K562 (cell line): ENCODE results near the gene MIDN. TPM values are rescaled to one million over a fixed set of nuclear protein-coding genes. Genes with fewer than 3 reads are reported as not detected.
A peak's percentile ranks its signal among the peaks of the same experiment; 100 is the strongest.

Source experiments
- ATAC-seq: fragments of 200-7000 bp; cut with Tn5 transposase; 3 replicates; pipeline ENCODE4 v1.9.1; 2020; ENCODE audit warnings: moderate library complexity
- BruUV-seq: library from RNA; stranded (reverse); fragments of 400-500 nt; replicated peaks from 2 replicates; lab custom pipeline; 2021; lab: Mats Ljungman, UMichigan
- CTCF ChIA-PET: fragments of 300-600 bp; formaldehyde crosslinking; extraction: SDS; loops from one replicate; lab custom pipeline; 2021; ENCODE audit warnings: low intra/inter-chr PET ratio; lab: Yijun Ruan, JAX
- POLR2A ChIA-PET: fragments of 300-600, 350-650 bp; sonication (Branson Sonifier 250); formaldehyde crosslinking; extraction: SDS; loops from one replicate; lab custom pipeline; 2021; ENCODE audit warnings: antibody characterized with exemption, inconsistent platforms; lab: Yijun Ruan, JAX
- DNase-seq, 4 experiments: peaks; one replicate each; pipeline versions ENCODE4 v3.0.0 to v3.0.0-alpha.2; 2011 to 2018; ENCODE audit warnings: low spot score in 3 of 4, mixed read lengths in 3 of 4; ENCODE audit errors: extremely low read depth in 1 of 4
- FAIRE-seq: peaks from 2 replicates; lab custom pipeline; 2011; peaks lifted over from hg19 to GRCh38; lab: Jason Lieb, UNC
- H2AFZ ChIP-seq: 2 replicates; pipeline ENCODE4 v1.6.0; 2011; ENCODE audit warnings: low read depth, low read length, control low read depth, inconsistent platforms
- H3K27ac ChIP-seq: fragments of 200-600 bp; 3 replicates; pipeline ENCODE4 v1.8.0; 2011; ENCODE audit warnings: low read depth, mild to moderate bottlenecking, control low read depth, inconsistent platforms, low read length, moderate library complexity, mixed read lengths; ENCODE audit errors: extremely low read depth
- H3K27me3 ChIP-seq, 2 experiments: fragments of 300-600 bp in 1 of 2; 2 replicates in 1 of 2; 3 replicates in 1 of 2; pipeline versions ENCODE4 v1.6.0 to v1.8.0; 2011; ENCODE audit warnings: inconsistent platforms in 2 of 2, low read length in 2 of 2, mild to moderate bottlenecking in 1 of 2, mixed read lengths in 1 of 2, moderate library complexity in 1 of 2; ENCODE audit not compliant: control insufficient read depth in 2 of 2, insufficient read depth in 2 of 2
- H3K36me3 ChIP-seq: fragments of 300-600 bp; 3 replicates; pipeline ENCODE4 v1.8.0; 2011; ENCODE audit warnings: mild to moderate bottlenecking, low read length, inconsistent platforms; ENCODE audit not compliant: control insufficient read depth, insufficient read depth
- H3K4me1 ChIP-seq, 2 experiments: fragments of 200-600 bp in 1 of 2; replicated peaks in 1 of 2; 2 replicates in 1 of 2; 3 replicates in 1 of 2; pipeline versions ENCODE4 v1.5.1 to v1.8.0; 2011; ENCODE audit warnings: inconsistent platforms in 2 of 2, low read length in 2 of 2, mild to moderate bottlenecking in 1 of 2, mixed read lengths in 1 of 2, moderate library complexity in 1 of 2; ENCODE audit not compliant: control insufficient read depth in 2 of 2, insufficient read depth in 2 of 2
- H3K4me2 ChIP-seq: 2 replicates; pipeline ENCODE4 v1.6.1; 2011; ENCODE audit warnings: low read length, control low read depth, inconsistent platforms, mixed read lengths; ENCODE audit not compliant: insufficient read depth
- H3K4me3 ChIP-seq: fragments of 200-600 bp; sonication (generic), shearing (Covaris generic); 2 replicates; pipeline ENCODE4 v1.5.1; 2016; ENCODE audit warnings: control low read depth, inconsistent platforms
- H3K79me2 ChIP-seq: fragments of 200-600 bp; 3 replicates; pipeline ENCODE4 v1.8.0; 2011; ENCODE audit warnings: low read length, inconsistent platforms; ENCODE audit not compliant: control insufficient read depth, insufficient read depth
- H3K9ac ChIP-seq, 2 experiments: 2 replicates each; pipeline versions ENCODE4 v1.6.0 to v1.6.1; 2011; ENCODE audit warnings: low read depth in 2 of 2, low read length in 2 of 2, control low read depth in 1 of 2, inconsistent platforms in 1 of 2, mild to moderate bottlenecking in 1 of 2, mixed read lengths in 1 of 2; ENCODE audit not compliant: insufficient read depth in 1 of 2
- H3K9me1 ChIP-seq: one replicate; pipeline ENCODE4 v1.6.0; 2011; ENCODE audit warnings: inconsistent platforms, mild to moderate bottlenecking, low read length, moderate library complexity; ENCODE audit not compliant: control insufficient read depth, insufficient read depth
- H3K9me3 ChIP-seq: replicated peaks from 2 replicates; pipeline ENCODE4 v1.5.1; 2011; ENCODE audit warnings: low read depth, low read length, inconsistent platforms; ENCODE audit not compliant: control insufficient read depth, insufficient read depth
- H4K20me1 ChIP-seq: replicated peaks from 2 replicates; pipeline ENCODE4 v1.6.1; 2011; ENCODE audit warnings: low read length, inconsistent platforms, mixed read lengths; ENCODE audit not compliant: control insufficient read depth, insufficient read depth
- CBFA2T3 ChIP-seq: fragments of 450-650 bp; IDR thresholded peaks from 2 replicates; pipeline ENCODE4 v1.6.1; 2017
- CEBPB ChIP-seq: fragments of 450-650 bp; IDR thresholded peaks from 2 replicates; pipeline ENCODE4 v1.6.1; 2016; ENCODE audit warnings: missing genetic modification characterization, missing compliant biosample characterization
- MAFK ChIP-seq: IDR thresholded peaks from 2 replicates; pipeline ENCODE4 v1.6.1; 2011; ENCODE audit warnings: low read length, improper control_type of control experiment
- ZNF707 ChIP-seq: fragments of 250-450 bp; sonication (Bioruptor Pico); conservative IDR thresholded peaks from 2 replicates; pipeline ENCODE4 v1.8.0; 2022; ENCODE audit warnings: inconsistent platforms, mild to moderate bottlenecking, moderate library complexity
- WGBS: fragments of 100-300 bp; shearing (Covaris generic); methylation state at CpG from one replicate; pipeline ENCODE4 v1.1.6; 2016; ENCODE audit warnings: low coverage, mixed read lengths; ENCODE audit not compliant: insufficient coverage; ENCODE audit errors: missing lambda C conversion rate; 5-methylcytosine and 5-hydroxymethylcytosine counted together
- in situ Hi-C: fragments of 300-500 bp; cut with MboI; formaldehyde crosslinking; loops from 4 replicates; pipeline ENCODE4 v1.15.0; 2018; ENCODE audit warnings: inconsistent platforms, mixed read lengths
- intact Hi-C: fragments of 100-400 bp; cut with micrococcal nuclease; formaldehyde crosslinking; loops from 2 replicates; pipeline ENCODE4 v1.14.2; 2022
- polyA plus RNA-seq, 8 experiments: library from polyadenylated mRNA; depleted of rRNA in 4 of 8; stranded (reverse) in 5 of 8; unstranded in 3 of 8; fragments of >200 nt; fragmentation: Nextera tagmentation in 2 of 8; fragmentation: Illumina TruSeq in 1 of 8; extraction: Ambion mirVana in 2 of 8; extraction: Trizol in 1 of 8; gene quantifications; 2 replicates each; pipeline versions ENCODE4 v1.2.1 to v1.2.3, GENCODE V29; 2011 to 2014; ENCODE audit warnings: inconsistent platforms in 1 of 8, missing spikeins in 1 of 8
- total RNA-seq, 7 experiments: library from RNA; depleted of rRNA in 6 of 7; stranded (reverse); fragments of >200 nt in 6 of 7; fragmentation: Illumina TruSeq in 2 of 7; extraction: Trizol in 2 of 7; gene quantifications; 2 replicates each; pipeline versions ENCODE4 v1.2.1 to v1.2.3, GENCODE V29; 2011 to 2021; ENCODE audit warnings: low replicate concordance in 1 of 7
- TF ChIP-seq, protein P1 (sequence below): fragments of 250-450 bp; sonication (Bioruptor Pico); IDR thresholded peaks from 2 replicates; pipeline ENCODE4 v1.5.0; 2021
- TF ChIP-seq, protein P2 (sequence below), 2 experiments: fragments of 250-450 bp in 1 of 2; fragments of 450-650 bp in 1 of 2; sonication (Bioruptor Pico) in 1 of 2; IDR thresholded peaks; 2 replicates each; pipeline versions ENCODE4 v1.6.1 to v1.8.0; 2016 to 2021; ENCODE audit warnings: mild to moderate bottlenecking in 2 of 2, moderate library complexity in 2 of 2, missing compliant biosample characterization in 1 of 2, missing genetic modification characterization in 1 of 2
- TF ChIP-seq, protein P3 (sequence below), 2 experiments: fragments of 450-650 bp in 1 of 2; sonication (generic) in 1 of 2; formaldehyde crosslinking in 1 of 2; IDR thresholded peaks in 1 of 2; conservative IDR thresholded peaks in 1 of 2; 2 replicates each; pipeline versions ENCODE4 v1.6.1 to v1.8.1; 2016 to 2023; ENCODE audit warnings: mild to moderate bottlenecking in 2 of 2, moderate library complexity in 2 of 2, inconsistent platforms in 1 of 2, missing genetic modification reagents in 1 of 2

The MIDN gene
- total and polyA plus RNA-seq, 9 of the 15 experiments (the other 6 are each of a cell fraction or from before 2014, with no cell fraction given) = 0.17 to 120 (median 10.1) TPM

DNA sequence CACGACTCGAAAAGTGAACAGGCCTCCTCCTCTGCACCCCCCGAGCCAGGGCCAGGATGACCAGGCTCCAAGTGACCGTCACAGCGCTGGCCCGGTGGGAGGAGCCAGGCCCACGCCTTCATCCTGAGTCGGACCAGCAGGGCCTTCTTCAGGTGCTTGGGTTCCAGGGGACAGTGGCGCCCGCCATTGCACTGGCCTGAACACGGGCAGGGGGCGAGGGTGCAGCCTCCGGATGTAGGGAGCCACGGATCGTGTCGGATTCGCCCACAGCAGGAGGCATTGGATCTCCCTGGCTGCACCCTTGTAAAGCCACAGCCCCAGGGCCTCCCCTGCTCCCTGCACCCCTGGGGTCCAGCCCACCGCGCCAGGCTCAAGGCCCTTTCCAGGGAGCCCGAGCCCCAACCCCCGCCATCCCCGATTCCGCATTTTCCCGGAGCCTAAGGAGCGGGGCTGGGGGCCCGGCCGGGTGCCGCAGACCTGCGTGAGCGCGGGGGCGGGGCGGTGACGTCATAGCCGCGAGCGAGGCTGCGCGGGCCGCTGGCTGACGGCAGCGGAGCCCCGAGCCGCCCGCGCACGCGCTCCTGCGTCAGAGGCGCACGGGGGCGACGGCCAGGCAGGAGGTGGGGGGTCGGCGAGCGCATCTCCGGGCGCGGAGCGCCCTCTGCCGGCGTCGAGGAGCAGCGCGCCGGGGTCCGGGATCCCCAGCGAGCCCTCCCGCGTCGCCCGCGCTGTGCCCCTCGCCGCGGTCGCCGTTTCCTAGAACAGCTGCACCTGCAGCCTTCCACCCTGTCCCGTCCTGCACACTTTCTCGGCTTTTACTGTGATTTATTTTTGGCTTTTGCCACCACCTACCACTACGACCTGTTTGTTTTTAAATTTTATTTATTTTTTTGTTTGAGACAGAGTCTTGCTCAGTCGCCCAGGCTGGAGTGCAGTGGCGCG lies 8.3 kb upstream of the MIDN start (continued):
- TF ChIP-seq ZNF707 (CRISPR knock-in tag) (0 out of 2 replicates have a peak, but pooled peaks have one; percentile 27), CBFA2T3 (no peak)
- TF ChIP-seq, protein P1, sequence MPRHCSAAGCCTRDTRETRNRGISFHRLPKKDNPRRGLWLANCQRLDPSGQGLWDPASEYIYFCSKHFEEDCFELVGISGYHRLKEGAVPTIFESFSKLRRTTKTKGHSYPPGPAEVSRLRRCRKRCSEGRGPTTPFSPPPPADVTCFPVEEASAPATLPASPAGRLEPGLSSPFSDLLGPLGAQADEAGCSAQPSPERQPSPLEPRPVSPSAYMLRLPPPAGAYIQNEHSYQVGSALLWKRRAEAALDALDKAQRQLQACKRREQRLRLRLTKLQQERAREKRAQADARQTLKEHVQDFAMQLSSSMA (CRISPR knock-in tag) = no peak
- TF ChIP-seq, protein P2, sequence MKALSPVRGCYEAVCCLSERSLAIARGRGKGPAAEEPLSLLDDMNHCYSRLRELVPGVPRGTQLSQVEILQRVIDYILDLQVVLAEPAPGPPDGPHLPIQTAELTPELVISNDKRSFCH (CRISPR knock-in tag; IDR thresholded peaks at IDR 0.05) = no peak
- TF ChIP-seq, protein P2 (tag; IDR thresholded peaks at IDR 0.05) = 0 out of 2 replicates have a peak, but pooled peaks have one; percentile 66

DNA sequence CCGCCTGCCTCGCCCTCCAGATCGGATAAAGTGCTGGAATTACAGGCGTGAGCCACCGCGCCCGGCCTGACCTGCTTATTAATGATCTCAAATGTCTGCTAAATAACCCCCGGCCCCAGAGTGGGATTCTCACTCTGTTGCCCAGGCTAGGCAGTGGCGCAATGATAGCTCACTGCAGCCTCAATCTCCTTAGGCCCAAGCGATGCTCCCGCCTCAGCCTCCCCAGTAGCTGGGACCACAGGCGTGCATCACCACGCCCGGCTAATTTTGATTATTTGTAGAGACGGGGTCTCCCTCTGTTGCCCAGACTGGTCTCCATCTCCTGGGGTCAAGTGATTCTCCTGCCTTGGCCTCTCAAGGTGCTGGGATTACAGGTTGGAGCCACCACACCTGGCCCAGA lies 7.5 kb upstream of the MIDN start:
- FAIRE-seq (no peak), ATAC-seq (no peak), DNase-seq (no peak)
- CTCF ChIA-PET = interaction anchor here (1.1 to 4.8 kb wide), 3 partner anchors 19 to 319 kb away, joined by 3 to 29 read pairs (median 21); no protein-coding TSS in a partner anchor
- Histone ChIP-seq H3K9me3 (no peaks in the 10 kb centered on the region), H3K4me3 (0 out of 2 replicates have a peak overlapping the region, but pooled peaks have one; percentile 100), H3K4me1 (peaks cover 43 to 98% of the 10 kb centered on the region in 2 experiments), H3K4me2 (peak overlapping the region; percentile 96), H3K27ac (peak overlapping the region; percentile 89; the same call in 2 of the 3 replicates), H3K27me3 (no peaks in the 10 kb centered on the region), H2AFZ (peak overlapping the region; percentile 69), H3K79me2 (peaks cover 50% of the 10 kb centered on the region), H3K9ac (peak overlapping the region; percentile 86 to 98; a peak in 3 of 4 replicates), H3K36me3 (peaks cover 34% of the 10 kb centered on the region; the same call in 2 of the 3 replicates), H4K20me1 (0 out of 2 replicates have a peak, but pooled peaks cover 5% of the 10 kb centered on the region), H3K9me1 (peaks cover 4% of the 10 kb centered on the region)
- in situ Hi-C loops = loop anchor here (5.0 to 25.0 kb wide), 2 partner anchors 319 to 479 kb away; partner anchors contain the start of gene MISP
- POLR2A ChIA-PET = interaction anchor here (0.6 to 5.6 kb wide), 8 partner anchors 28 to 1284 kb away, joined by 3 to 90 read pairs (median 4); partner anchors contain the start of gene CIRBP
- no peak for TF ChIP-seq MAFK
- TF ChIP-seq CEBPB (tag) = peak; percentile 23; the same call in 1 of the 2 replicates
- TF ChIP-seq, protein P3, sequence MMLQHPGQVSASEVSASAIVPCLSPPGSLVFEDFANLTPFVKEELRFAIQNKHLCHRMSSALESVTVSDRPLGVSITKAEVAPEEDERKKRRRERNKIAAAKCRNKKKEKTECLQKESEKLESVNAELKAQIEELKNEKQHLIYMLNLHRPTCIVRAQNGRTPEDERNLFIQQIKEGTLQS (IDR thresholded peaks at IDR 0.05) = no peak
- TF ChIP-seq, protein P3 (CRISPR knock-in tag; conservative IDR thresholded peaks at IDR 0.05) = 0 out of 2 replicates have a peak, but pooled peaks have one; percentile 45
- no TSS peak for BruUV-seq
- intact Hi-C loops = loop anchor here (1.0 to 5.0 kb wide), 3 partner anchors 128 to 379 kb away; no protein-coding TSS in a partner anchor
- WGBS = 61% methylated on average over 15 of the region's 15 CpGs
